T47D (cell line): Measurements from ENCODE around the gene LRRC7.
"Not testable (repeated sequence)": the region's sequence is repeated elsewhere in the genome, so short reads cannot be mapped to it uniquely, and the experiment has no call there.

Experiments
- DNase-seq, 2 experiments: peaks; one replicate each; pipeline versions ENCODE4 v3.0.0 to v3.0.0-alpha.2; 2011 to 2012; ENCODE audit warnings: low read depth in 1 of 2, low spot score in 1 of 2
- JUND ChIP-seq: IDR thresholded peaks from 2 replicates; pipeline ENCODE4 v1.6.1; 2012; ENCODE audit warnings: low read depth
- in situ Hi-C: cut with HindIII; loops from 2 replicates; pipeline ENCODE4 v1.10.0; 2016; ENCODE audit warnings: low sequenced_read_pairs, low pct_unique_long_range_greater_than_20kb

The LRRC7 gene

DNA sequence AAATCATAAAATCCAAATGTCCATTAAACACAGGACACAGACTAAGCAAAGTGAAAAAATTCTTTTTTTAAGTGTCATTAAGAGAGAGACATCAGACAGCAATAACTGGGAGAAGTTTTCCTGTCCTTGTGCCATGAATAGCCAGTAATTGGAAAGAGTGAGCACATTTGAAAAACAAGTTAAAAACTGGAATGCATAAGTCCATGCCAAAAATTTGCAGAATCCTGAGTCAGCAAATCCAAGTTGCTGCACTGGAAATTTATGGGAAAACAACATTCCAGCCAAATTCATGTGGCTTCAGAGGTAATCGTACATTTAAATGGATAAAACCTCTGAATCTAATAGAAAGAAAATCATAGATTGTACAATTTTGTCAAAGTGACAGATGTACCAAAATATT, 346.3 kb downstream of the LRRC7 start:
- in situ Hi-C loops: no loop called here

DNA sequence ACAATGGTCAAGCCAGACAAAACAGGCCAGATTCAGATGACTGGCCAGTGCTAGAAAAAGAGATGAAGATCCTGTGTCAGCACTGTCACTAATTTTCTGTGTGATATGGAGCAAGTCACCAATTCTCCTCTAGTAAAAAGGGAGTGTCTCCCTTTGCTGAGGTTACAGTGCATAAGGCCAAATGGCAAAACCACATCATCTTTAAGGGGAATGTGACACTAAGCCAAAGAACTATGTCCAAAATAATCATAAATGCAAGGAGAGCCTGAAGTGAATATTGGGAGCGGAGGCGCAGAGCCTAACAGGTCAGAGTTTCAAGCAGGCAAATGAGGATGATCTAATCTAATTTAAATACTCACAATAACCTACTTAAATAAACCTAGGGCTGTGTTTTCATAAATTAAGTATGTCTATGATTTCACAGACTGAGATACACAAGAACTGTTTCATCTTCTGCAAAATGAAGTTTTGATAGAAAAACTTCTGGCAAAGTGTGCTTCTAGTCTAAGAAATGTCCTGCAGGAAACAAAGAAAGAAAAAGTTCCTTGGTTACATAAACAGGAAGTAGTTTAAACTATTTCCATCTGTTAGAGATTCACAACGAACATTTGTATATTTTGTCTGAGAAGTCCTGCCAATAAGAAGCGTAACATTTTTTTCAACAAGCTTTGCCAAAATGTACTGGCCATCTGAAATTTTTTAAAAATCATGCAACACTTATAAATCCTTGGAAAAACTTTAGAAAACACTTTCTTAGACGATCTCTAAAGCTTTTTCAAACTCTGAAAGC, 347.4 kb downstream of the LRRC7 start:
- TF ChIP-seq JUND: no peak
- no peak for DNase-seq

More for the DNA sequence above, 346.3 kb downstream of the LRRC7 start:
- DNase-seq: peak in 1 of 2 experiments; percentile 15
- TF ChIP-seq JUND: no peak

DNA sequence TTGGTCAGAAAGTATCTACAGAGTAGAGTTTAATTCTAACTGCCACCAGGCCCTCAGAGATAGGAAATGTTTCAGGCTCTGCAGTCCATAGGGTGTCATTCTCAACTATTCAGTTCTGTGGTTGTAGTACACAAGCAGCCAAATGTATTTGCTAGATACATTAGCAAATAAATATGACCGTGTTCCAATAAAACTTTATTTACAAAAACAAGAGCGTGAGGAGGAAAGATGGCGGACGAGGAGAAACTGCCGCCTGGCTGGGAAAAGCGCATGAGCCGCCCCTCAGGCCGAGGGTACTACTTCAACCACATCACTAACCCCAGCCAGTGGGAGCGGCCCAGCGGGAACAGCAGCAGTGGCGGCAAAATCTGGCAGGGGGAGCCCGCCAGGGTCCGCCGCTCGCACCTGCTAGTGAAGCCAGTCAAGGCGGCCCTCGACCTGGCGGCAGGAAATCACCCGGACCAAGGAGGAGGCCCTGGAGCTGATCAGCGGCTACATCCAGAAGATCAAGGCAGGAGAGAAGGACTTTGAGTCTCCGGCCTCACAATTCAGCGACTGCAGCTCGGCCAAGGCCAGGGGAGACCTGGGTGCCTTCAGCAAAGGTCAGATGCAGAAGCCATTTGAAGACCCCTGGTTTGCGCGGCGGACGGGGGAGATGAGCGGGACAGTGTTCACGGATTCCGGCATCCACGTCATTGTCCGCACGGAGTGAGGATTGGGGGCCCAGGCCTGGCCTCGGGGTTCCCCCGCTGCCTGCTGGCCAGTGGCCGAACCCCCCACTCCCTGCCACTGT, 351.6 kb downstream of the LRRC7 start:
- TF ChIP-seq JUND: no peak
- in situ Hi-C loops: no loop called here
- no peak for DNase-seq

More for the DNA sequence above, 347.4 kb downstream of the LRRC7 start:
- in situ Hi-C loops: no loop called here

DNA sequence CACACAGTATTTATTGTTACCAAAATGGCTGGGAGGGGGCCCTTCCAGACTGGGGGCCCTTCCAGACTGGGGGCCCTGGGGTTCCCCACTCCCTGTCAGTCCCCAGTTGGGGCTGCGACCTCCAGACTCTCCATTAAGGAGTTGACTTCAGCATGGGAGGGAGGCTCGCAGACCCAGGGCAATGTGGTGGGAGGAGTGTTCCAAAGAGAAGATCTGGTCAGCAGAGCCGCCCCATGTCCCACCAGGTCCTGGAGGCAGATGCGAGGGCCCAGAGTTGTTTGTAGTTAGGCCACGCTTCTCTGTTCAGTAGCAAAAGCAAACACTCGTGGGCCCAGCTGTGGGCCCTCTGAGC, 352.2 kb downstream of the LRRC7 start:
- no peak for DNase-seq
- in situ Hi-C loops: no loop called here
- TF ChIP-seq JUND: no peak

DNA sequence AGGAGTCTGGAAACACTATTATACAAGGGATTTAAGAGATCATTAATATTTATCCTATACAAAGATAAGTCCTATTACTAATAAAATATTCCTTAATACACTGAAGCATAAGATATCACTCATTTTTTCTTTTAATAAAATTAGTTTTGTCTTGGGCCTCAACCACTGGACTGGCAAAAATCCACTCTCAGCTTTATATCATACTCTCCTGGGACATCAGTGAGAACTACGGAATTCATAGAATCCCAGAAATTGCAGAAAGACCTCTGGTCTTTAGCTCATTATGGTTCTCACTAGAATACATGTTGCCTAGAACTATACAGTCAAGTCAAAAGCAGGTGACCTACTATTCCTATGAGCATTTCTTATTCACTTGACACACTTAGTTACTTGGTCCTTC, 352.7 kb downstream of the LRRC7 start:
- no peak for DNase-seq
- in situ Hi-C loops: no loop called here
- TF ChIP-seq JUND: no peak

DNA sequence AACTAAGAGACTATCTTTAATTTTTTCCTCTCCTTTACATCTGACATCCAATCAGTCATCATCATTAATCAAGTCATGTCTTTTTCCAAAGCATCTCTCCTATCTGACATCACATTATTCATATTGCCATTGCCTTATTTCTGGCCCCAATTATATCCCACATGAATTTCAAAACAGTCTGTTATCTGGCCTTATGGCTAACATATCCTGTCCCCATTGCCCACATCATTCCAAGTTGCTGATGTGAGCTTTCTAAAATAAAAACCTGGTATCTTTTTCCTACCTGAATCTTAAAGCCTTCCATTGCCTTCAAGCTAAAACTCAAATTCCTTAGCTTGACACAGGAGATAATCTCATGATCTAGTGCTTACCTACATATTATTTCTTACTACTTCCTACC, 353.8 kb downstream of the LRRC7 start:
- DNase-seq: no peak
- in situ Hi-C loops: no loop called here
- no peak for TF ChIP-seq JUND

DNA sequence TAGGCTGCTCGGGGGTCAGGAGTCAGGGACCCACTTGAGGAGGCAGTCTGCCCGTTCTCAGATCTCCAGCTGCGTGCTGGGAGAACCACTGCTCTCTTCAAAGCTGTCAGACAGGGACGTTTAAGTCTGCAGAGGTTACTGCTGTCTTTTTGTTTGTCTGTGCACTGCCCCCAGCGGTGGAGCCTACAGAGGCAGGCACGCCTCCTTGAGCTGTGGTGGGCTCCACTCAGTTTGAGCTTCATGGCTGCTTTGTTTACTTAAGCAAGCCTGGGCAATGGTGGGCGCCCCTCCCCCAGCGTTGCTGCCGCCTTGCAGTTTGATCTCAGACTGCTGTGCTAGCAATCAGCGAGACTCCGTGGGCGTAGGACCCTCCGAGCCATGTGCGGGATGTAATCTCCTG, 360.5 kb downstream of the LRRC7 start:
- DNase-seq: peak in 1 of 2 experiments; percentile 18
- in situ Hi-C loops: not testable (repeated sequence)

DNA sequence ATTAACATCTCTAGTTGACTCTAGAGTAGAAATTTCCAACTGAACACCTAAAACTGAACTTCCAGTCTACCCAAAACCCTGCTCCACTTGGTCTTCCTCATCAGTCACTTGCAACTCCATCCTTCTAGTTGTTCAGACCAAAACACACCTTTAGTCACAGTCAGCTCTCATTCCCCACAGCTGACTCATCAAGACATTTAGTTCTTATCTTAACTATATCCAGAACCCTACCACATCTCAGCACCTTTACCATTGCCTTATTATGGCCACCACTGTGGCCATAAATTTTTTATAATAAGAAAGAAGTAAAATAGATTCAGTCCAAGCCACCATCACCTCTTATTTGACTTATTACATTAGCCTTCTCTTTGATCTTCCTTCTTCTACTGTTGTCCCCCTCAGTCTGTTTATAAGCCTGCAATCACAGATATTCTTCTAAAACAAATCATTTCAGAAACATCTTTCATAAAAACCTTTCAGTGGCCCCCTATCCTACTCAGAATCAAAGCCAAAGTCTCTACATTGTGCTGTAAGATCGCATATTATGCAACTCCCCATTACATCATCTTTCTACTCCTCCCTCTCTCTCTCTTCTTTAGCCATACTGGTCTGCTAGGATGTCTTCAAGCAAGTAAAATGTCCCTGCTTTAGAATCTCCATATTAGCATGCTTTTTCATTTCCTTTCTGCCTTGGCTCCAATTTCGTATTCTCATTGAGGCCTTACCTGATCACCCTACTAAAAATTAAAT, 361.8 kb downstream of the LRRC7 start:
- TF ChIP-seq JUND: no peak
- DNase-seq: no peak
- in situ Hi-C loops: no loop called here

DNA sequence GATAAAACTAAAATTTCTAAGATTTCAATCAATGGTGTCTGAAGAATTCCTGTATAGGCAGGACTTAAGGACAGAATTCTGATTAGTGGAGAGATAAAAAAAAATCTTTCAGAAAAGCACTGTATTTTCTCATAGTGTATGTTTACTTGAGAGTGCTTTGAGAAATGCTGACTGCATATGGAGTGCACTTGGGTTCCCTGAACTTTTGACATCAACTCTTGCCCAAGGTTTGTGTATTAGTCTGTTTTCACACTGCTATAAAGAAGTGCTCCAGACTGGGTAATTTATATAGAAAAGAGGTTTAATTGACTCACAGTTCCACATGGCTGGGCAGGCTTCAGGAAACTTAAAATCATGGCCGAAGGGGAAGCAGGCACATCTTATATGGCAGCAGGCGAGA, 362.7 kb downstream of the LRRC7 start:
- no peak for TF ChIP-seq JUND
- in situ Hi-C loops: no loop called here
- no peak for DNase-seq

DNA sequence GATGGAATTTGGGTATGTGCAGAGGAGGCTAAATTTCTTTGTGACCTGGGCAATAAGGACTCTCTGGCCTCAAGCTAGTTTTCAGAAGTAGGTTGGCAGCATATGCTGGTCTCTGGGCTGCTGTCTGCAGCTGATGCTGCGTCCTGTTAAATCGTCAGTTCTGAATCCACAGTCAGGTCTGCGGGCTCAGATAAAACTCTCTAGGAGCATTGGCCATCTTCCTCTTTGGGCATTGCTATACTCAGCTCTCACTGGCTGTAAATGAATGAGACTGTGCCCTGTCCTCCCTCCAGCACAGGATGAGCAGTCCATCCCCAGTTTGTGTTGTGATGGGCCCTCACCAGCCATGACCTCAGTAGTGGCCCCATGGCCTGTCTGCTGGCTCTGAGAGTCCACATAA, 365.0 kb downstream of the LRRC7 start:
- TF ChIP-seq JUND: no peak
- in situ Hi-C loops: no loop called here
- DNase-seq: no peak

DNA sequence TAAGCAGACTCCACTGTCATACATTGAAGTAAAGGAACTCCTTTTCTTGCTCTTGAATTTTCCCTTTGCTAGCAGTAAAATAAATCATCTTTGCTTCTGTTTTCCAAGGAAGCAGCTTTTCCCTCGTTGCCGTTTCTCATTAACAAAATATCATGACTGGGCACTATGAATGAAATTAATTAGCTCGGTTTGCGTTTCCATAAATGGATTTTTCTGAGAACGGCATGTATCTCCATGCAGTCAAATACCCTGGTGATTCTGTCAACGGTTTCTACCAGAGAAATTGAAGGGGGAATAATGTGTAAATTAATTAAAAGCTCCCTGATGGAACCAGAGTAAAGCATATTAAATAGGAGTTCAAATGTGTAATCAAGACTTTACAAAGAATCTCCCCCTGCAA, 372.5 kb downstream of the LRRC7 start:
- no peak for TF ChIP-seq JUND
- DNase-seq: no peak
- in situ Hi-C loops: no loop called here

DNA sequence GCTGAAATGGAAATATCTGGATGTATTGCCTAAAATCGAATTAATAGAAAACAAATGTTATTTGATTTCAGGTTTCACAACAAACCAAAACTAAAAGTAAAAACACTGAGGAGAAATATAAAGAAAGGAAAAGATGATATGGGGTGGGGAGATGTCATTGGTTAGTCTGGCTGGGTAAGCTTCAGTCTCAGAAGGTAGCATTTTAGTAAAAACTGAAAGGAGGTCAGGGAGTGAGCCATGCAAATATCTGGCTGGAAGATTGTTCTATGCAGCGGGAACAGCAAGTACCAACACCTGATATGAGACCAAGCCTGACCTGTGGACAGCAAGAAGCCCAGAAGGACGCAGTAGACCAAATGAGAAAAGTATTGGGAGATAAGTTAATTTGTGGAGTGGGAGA, 373.1 kb downstream of the LRRC7 start:
- DNase-seq: no peak
- TF ChIP-seq JUND: no peak
- in situ Hi-C loops: no loop called here

DNA sequence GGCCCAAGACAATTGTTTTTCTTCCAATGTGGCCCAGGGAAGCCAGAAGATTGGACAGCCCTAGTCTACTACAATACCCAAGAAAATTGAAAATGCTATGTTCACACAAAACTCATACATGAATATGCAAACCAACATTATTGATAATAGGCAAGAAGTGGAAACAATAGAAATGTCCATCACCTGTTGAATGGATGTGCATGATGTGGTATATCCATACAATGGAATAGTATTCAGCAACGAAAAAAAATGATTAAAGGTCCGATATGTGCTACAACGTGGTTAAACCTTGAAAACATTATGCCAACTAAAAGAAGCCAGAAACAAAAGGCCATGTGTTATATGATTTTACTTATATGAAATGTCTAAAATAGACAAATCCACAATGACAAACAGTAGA, 375.3 kb downstream of the LRRC7 start:
- in situ Hi-C loops: no loop called here
- DNase-seq: no peak
- TF ChIP-seq JUND: no peak
